MCF 10A (cell line): ENCODE data around the gene AGPS. TPM values are rescaled to one million over a fixed set of nuclear protein-coding genes. Genes with fewer than 3 reads are reported as not detected.
"Not testable (repeated sequence)": the region's sequence is repeated elsewhere in the genome, so short reads cannot be mapped to it uniquely, and the experiment has no call there.

Experiments
- BruUV-seq: library from RNA; stranded (reverse); fragments of 400-500 nt; replicated peaks from 2 replicates; lab custom pipeline; 2021; lab: Mats Ljungman, UMichigan
- CTCF ChIA-PET: fragments of 300-600 bp; sonication (Branson Sonifier 250); formaldehyde crosslinking; extraction: SDS; loops from one replicate; lab custom pipeline; 2021; ENCODE audit warnings: antibody characterized with exemption, inconsistent platforms; lab: Yijun Ruan, JAX
- POLR2A ChIA-PET: fragments of 300-600, 350-650 bp; sonication (Branson Sonifier 250); formaldehyde crosslinking; extraction: SDS; loops from one replicate; lab custom pipeline; 2020; ENCODE audit warnings: antibody characterized with exemption, inconsistent platforms; lab: Yijun Ruan, JAX
- DNase-seq: peaks from one replicate; pipeline ENCODE4 v3.0.0-alpha.2; 2018; ENCODE audit not compliant: unreplicated experiment
- H3K27ac Mint-ChIP-seq: one replicate; pipeline ENCODE4 v1.8.0; 2022; ENCODE audit warnings: mild to moderate bottlenecking, low read depth, mixed read lengths; ENCODE audit not compliant: unreplicated experiment
- H3K27me3 Mint-ChIP-seq: one replicate; pipeline ENCODE4 v1.8.0; 2022; ENCODE audit warnings: mixed read lengths; ENCODE audit not compliant: insufficient read depth, unreplicated experiment
- H3K36me3 Mint-ChIP-seq: one replicate; pipeline ENCODE4 v1.8.0; 2022; ENCODE audit warnings: mild to moderate bottlenecking, moderate library complexity, mixed read lengths; ENCODE audit not compliant: insufficient read depth, unreplicated experiment
- H3K4me1 Mint-ChIP-seq: one replicate; pipeline ENCODE4 v1.8.0; 2022; ENCODE audit warnings: mixed read lengths; ENCODE audit not compliant: insufficient read depth, unreplicated experiment
- H3K4me3 Mint-ChIP-seq: one replicate; pipeline ENCODE4 v1.8.0; 2022; ENCODE audit warnings: mild to moderate bottlenecking, moderate library complexity, mixed read lengths; ENCODE audit not compliant: unreplicated experiment
- H3K9me3 Mint-ChIP-seq: one replicate; pipeline ENCODE4 v1.8.0; 2022; ENCODE audit warnings: mixed read lengths; ENCODE audit not compliant: unreplicated experiment
- intact Hi-C: fragments of 100-400 bp; cut with micrococcal nuclease; formaldehyde crosslinking; loops from 2 replicates; pipeline ENCODE4 v1.14.1; 2022
- total RNA-seq: library from RNA; stranded (reverse); gene quantifications from 2 replicates; pipeline ENCODE4 v1.2.3, GENCODE V29; 2022
- TF ChIP-seq, protein P1 (sequence below): fragments of 200-600 bp; IDR thresholded peaks from one replicate; pipeline ENCODE4 v1.8.0; 2022; ENCODE audit warnings: antibody characterized with exemption, mild to moderate bottlenecking; ENCODE audit not compliant: unreplicated experiment

The AGPS gene
- total RNA-seq, 1 experiment from 2014 or later = 49.5 TPM

DNA sequence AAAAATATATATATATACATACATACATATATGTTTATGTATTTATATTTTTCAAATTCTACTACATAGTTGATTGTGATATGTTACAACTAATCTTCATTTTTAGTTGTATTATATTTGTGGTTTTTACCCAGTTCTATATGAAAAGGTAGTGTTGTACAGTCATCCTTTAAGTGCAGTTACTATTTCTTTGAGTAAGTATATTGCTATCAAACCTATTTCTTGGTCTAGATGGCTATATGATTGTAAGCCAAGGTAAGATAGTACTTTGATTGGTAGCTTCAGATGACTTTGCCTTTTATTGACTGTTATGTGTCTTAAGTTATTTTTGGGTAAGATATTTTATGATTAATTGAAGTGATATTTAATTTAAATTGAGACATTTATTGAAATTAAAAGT is 89.6 kb downstream of the AGPS start:
- H3K27me3 Mint-ChIP-seq = no peaks in the 10 kb centered on the region
- no peaks in the 10 kb centered on the region for H3K4me1 Mint-ChIP-seq
- CTCF ChIA-PET = interaction anchor here (0.7 to 2.6 kb wide), 3 partner anchors 147 to 243 kb away, joined by 3 to 9 read pairs (median 4); no protein-coding TSS in a partner anchor
- no TSS peak for BruUV-seq
- no peak for DNase-seq
- intact Hi-C loops = no loop called here
- no peak overlapping the region for H3K27ac Mint-ChIP-seq
- TF ChIP-seq, protein P1, sequence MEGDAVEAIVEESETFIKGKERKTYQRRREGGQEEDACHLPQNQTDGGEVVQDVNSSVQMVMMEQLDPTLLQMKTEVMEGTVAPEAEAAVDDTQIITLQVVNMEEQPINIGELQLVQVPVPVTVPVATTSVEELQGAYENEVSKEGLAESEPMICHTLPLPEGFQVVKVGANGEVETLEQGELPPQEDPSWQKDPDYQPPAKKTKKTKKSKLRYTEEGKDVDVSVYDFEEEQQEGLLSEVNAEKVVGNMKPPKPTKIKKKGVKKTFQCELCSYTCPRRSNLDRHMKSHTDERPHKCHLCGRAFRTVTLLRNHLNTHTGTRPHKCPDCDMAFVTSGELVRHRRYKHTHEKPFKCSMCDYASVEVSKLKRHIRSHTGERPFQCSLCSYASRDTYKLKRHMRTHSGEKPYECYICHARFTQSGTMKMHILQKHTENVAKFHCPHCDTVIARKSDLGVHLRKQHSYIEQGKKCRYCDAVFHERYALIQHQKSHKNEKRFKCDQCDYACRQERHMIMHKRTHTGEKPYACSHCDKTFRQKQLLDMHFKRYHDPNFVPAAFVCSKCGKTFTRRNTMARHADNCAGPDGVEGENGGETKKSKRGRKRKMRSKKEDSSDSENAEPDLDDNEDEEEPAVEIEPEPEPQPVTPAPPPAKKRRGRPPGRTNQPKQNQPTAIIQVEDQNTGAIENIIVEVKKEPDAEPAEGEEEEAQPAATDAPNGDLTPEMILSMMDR = no peak
- H3K36me3 Mint-ChIP-seq = peaks cover 26% of the 10 kb centered on the region
- H3K4me3 Mint-ChIP-seq = no peak overlapping the region
- POLR2A ChIA-PET = no interaction called here
- H3K9me3 Mint-ChIP-seq = peaks cover 11% of the 10 kb centered on the region

DNA sequence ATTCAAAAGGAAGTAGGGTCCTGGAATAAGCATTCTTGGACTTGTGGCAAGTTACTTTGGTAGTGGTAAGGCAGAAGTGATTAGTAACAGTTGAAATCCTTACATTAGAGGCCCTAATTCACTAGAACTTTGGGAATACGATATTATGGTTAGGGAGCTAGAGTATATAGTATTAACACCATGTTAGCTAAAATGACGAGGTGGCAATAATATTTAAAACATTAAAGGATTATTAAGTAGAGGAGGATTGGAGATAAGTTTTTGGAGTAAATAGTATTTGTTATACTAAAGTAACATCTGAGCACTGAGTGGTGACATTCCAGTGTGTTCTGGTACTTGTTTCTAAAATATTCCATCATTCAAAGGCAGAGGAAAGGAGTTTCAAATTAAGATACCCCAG is 91.0 kb downstream of the AGPS start:
- ChIA-PET POLR2A (interaction anchor here (0.7 kb wide), 1 partner anchor 89 kb away, joined by 3 read pairs; no protein-coding TSS in a partner anchor), CTCF (interaction anchor here (0.6 to 2.6 kb wide), 4 partner anchors 114 to 148 kb away, joined by 3 to 9 read pairs (median 3); no protein-coding TSS in a partner anchor)
- no peaks in the 10 kb centered on the region for H3K27me3 Mint-ChIP-seq
- no peak overlapping the region for H3K4me3 Mint-ChIP-seq
- TF ChIP-seq, protein P1 = no peak
- intact Hi-C loops = no loop called here
- BruUV-seq = no TSS peak
- DNase-seq = no peak
- no peaks in the 10 kb centered on the region for H3K4me1 Mint-ChIP-seq
- no peak overlapping the region for H3K27ac Mint-ChIP-seq
- peaks cover 19% of the 10 kb centered on the region for H3K36me3 Mint-ChIP-seq
- peaks cover 1% of the 10 kb centered on the region for H3K9me3 Mint-ChIP-seq

DNA sequence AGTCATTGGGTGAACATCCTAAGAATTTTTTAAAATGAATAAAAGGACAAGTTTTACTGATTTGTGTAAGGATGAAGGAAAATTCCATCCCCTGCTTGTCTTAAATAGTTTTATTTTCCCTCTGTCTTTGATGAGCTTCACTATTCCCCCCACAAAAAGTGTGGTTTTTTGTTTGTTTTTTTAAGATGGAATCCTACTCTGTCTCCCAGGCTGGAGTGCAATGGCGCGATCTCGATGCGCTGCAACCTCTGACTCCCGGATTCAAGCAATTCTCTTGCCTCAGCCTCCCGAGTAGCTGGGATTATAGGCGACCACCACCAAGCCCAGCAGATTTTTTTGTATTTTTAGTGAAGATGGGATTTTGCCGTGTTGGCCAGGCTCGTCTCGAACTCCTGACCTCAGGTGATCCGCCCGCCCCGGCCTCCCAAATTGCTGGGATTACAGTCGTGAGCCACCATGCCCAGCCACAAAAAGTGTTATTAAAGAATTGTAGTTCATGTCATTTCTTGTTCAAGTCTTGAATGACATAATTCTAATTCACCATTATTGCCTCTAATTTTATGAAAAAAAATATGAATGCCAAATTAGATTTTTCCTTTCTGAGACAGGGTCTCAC is 91.7 kb downstream of the AGPS start:
- ChIA-PET POLR2A (interaction anchor here (0.7 kb wide), 1 partner anchor 90 kb away, joined by 3 read pairs; no protein-coding TSS in a partner anchor), CTCF (interaction anchor here (0.6 to 2.6 kb wide), 3 partner anchors 121 to 149 kb away, joined by 3 to 9 read pairs (median 3); no protein-coding TSS in a partner anchor)
- BruUV-seq = no TSS peak
- TF ChIP-seq, protein P1 = no peak
- no peak overlapping the region for H3K4me3 Mint-ChIP-seq
- H3K36me3 Mint-ChIP-seq = peaks cover 19% of the 10 kb centered on the region
- no peaks in the 10 kb centered on the region for H3K9me3 Mint-ChIP-seq
- no peak for DNase-seq
- no peaks in the 10 kb centered on the region for H3K4me1 Mint-ChIP-seq
- intact Hi-C loops = no loop called here
- H3K27me3 Mint-ChIP-seq = no peaks in the 10 kb centered on the region
- no peak overlapping the region for H3K27ac Mint-ChIP-seq

DNA sequence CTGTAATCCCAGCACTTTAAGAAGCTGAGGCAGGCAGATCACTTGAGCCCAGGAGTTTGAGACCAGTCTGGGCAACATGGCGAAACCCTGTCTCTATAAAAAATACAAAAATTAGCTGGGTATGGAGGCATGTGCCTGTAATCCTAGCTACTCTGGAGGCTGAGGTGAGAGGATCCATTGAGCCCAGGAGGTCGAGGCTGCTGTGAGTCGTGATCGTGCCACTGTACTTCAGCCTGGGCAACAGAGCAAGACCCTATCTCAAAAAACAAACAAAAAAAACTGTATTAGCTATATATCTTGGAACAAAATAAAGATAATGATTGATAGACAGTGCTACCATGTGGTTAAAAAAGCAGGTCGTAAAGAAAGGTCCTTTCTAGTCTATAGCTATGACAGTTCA is 93.1 kb downstream of the AGPS start:
- intact Hi-C loops, H3K4me3 Mint-ChIP-seq, H3K27me3 Mint-ChIP-seq, DNase-seq, H3K27ac Mint-ChIP-seq, H3K4me1 Mint-ChIP-seq, POLR2A ChIA-PET, BruUV-seq, H3K9me3 Mint-ChIP-seq: not testable (repeated sequence)
- CTCF ChIA-PET = interaction anchor here (1.0 to 1.3 kb wide), 2 partner anchors 239 to 274 kb away, joined by 3 read pairs; no protein-coding TSS in a partner anchor
- peaks cover 19% of the 10 kb centered on the region for H3K36me3 Mint-ChIP-seq
